ENCODE data around the gene SKAP1. TPM values are rescaled to one million over a fixed set of nuclear protein-coding genes. Genes with fewer than 3 reads are reported as not detected.

SKAP1 gene
- polyA plus RNA-seq, 1 of the 3 experiments (the other 2 are of a cell fraction), result not detected

GRCh38 chr17:48106802-48107136 lies 323.2 kb downstream of the SKAP1 start:
- H4K20me1 ChIP-seq (ENCODE audit: insufficient read depth), result no peaks in the 10 kb centered on the region
- no peaks in the 10 kb centered on the region for H3K9me2 ChIP-seq
- peak overlapping the region; percentile 97 for H2AFZ ChIP-seq (ENCODE audit: low read depth)
- peaks cover 4 to 7% of the 10 kb centered on the region in 2 experiments; a peak in 3 of 4 replicates for H3K4me1 ChIP-seq (ENCODE audit: control insufficient read depth in 1 of 2, insufficient read depth in 2 of 2, low read depth in 1 of 2, low read length in 1 of 2)
- peak overlapping the region; percentile 70 to 89 for H3K4me3 ChIP-seq (ENCODE audit: low read depth in 2 of 2, low read length in 1 of 2)
- TF ChIP-seq TEAD4 (IDR thresholded peaks at IDR 0.05; ENCODE audit: borderline replicate concordance, insufficient read depth) (no peak), JUND (IDR thresholded peaks at IDR 0.05) (no peak), YY1 (IDR thresholded peaks at IDR 0.05; ENCODE audit: low read depth) (no peak), TCF12 (IDR thresholded peaks at IDR 0.05) (no peak), MAX (IDR thresholded peaks at IDR 0.05; ENCODE audit: low read depth) (no peak), PBX3 (IDR thresholded peaks at IDR 0.05) (no peak), NRF1 (IDR thresholded peaks at IDR 0.05; ENCODE audit: low read depth, low read length) (no peak), SMC3 (IDR thresholded peaks at IDR 0.05; ENCODE audit: low read depth, low read length) (no peak), POLR2AphosphoS5 (IDR thresholded peaks at IDR 0.05; ENCODE audit: low read depth, low read length) (no peak), RCOR1 (IDR thresholded peaks at IDR 0.05; ENCODE audit: low read length) (no peak), EZH2phosphoT487 (IDR thresholded peaks at IDR 0.05; ENCODE audit: borderline replicate concordance, low read depth) (no peak), CHD2 (IDR thresholded peaks at IDR 0.05; ENCODE audit: low read length, partially characterized antibody) (no peak), NFIC (IDR thresholded peaks at IDR 0.05; ENCODE audit: borderline replicate concordance) (no peak)
- TF ChIP-seq, protein P1, sequence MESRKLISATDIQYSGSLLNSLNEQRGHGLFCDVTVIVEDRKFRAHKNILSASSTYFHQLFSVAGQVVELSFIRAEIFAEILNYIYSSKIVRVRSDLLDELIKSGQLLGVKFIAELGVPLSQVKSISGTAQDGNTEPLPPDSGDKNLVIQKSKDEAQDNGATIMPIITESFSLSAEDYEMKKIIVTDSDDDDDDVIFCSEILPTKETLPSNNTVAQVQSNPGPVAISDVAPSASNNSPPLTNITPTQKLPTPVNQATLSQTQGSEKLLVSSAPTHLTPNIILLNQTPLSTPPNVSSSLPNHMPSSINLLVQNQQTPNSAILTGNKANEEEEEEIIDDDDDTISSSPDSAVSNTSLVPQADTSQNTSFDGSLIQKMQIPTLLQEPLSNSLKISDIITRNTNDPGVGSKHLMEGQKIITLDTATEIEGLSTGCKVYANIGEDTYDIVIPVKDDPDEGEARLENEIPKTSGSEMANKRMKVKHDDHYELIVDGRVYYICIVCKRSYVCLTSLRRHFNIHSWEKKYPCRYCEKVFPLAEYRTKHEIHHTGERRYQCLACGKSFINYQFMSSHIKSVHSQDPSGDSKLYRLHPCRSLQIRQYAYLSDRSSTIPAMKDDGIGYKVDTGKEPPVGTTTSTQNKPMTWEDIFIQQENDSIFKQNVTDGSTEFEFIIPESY (IDR thresholded peaks at IDR 0.05; ENCODE audit: borderline replicate concordance, low read depth), result no peak
- TF ChIP-seq, protein P2, sequence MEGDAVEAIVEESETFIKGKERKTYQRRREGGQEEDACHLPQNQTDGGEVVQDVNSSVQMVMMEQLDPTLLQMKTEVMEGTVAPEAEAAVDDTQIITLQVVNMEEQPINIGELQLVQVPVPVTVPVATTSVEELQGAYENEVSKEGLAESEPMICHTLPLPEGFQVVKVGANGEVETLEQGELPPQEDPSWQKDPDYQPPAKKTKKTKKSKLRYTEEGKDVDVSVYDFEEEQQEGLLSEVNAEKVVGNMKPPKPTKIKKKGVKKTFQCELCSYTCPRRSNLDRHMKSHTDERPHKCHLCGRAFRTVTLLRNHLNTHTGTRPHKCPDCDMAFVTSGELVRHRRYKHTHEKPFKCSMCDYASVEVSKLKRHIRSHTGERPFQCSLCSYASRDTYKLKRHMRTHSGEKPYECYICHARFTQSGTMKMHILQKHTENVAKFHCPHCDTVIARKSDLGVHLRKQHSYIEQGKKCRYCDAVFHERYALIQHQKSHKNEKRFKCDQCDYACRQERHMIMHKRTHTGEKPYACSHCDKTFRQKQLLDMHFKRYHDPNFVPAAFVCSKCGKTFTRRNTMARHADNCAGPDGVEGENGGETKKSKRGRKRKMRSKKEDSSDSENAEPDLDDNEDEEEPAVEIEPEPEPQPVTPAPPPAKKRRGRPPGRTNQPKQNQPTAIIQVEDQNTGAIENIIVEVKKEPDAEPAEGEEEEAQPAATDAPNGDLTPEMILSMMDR (IDR thresholded peaks at IDR 0.05), result no peak
- TF ChIP-seq, protein P3, sequence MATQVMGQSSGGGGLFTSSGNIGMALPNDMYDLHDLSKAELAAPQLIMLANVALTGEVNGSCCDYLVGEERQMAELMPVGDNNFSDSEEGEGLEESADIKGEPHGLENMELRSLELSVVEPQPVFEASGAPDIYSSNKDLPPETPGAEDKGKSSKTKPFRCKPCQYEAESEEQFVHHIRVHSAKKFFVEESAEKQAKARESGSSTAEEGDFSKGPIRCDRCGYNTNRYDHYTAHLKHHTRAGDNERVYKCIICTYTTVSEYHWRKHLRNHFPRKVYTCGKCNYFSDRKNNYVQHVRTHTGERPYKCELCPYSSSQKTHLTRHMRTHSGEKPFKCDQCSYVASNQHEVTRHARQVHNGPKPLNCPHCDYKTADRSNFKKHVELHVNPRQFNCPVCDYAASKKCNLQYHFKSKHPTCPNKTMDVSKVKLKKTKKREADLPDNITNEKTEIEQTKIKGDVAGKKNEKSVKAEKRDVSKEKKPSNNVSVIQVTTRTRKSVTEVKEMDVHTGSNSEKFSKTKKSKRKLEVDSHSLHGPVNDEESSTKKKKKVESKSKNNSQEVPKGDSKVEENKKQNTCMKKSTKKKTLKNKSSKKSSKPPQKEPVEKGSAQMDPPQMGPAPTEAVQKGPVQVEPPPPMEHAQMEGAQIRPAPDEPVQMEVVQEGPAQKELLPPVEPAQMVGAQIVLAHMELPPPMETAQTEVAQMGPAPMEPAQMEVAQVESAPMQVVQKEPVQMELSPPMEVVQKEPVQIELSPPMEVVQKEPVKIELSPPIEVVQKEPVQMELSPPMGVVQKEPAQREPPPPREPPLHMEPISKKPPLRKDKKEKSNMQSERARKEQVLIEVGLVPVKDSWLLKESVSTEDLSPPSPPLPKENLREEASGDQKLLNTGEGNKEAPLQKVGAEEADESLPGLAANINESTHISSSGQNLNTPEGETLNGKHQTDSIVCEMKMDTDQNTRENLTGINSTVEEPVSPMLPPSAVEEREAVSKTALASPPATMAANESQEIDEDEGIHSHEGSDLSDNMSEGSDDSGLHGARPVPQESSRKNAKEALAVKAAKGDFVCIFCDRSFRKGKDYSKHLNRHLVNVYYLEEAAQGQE (IDR thresholded peaks at IDR 0.05; ENCODE audit: low read depth, low read length), result no peak
- peak overlapping the region; percentile 76 to 92; a peak in 3 of 4 replicates for H3K27ac ChIP-seq (ENCODE audit: low read depth in 2 of 2, low read length in 1 of 2)
- no peaks in the 10 kb centered on the region for H3K36me3 ChIP-seq (replicated peaks in 1 of 2; ENCODE audit: control insufficient read depth in 1 of 2, insufficient read depth in 2 of 2, low read length in 1 of 2)
- 39% methylated on average over 13 of the region's 13 CpGs for WGBS (ENCODE audit: low lambda C conversion rate)
- H3K4me2 ChIP-seq, result peak overlapping the region; percentile 89
- DNase-seq, result no peak
- H3K79me2 ChIP-seq (ENCODE audit: insufficient read depth), result peaks cover 42% of the 10 kb centered on the region
- H3K27me3 ChIP-seq (ENCODE audit: insufficient read depth), result no peaks in the 10 kb centered on the region
- no peaks in the 10 kb centered on the region for H3K9me3 ChIP-seq
- CTCF ChIA-PET, result interaction anchor here (0.8 to 6.7 kb wide), 11 partner anchors 8 to 89 kb away, joined by 3 to 46 read pairs (median 5); partner anchors contain the start of gene COPZ2
- peaks cover 19% of the 10 kb centered on the region for H3F3A ChIP-seq (replicated peaks; ENCODE audit: insufficient read depth)
- POLR2A ChIA-PET, result interaction anchor here (1.4 kb wide), 1 partner anchor 9 kb away, joined by 4 read pairs; no protein-coding TSS in a partner anchor
- peak overlapping the region; percentile 79 for H3K9ac ChIP-seq

All from SK-N-SH (cell line).